GM19025 (cell line): ENCODE measurements around the gene CLK3.
"Not testable (repeated sequence)": the region's sequence is repeated elsewhere in the genome, so short reads cannot be mapped to it uniquely, and the experiment has no call there.

Experiments used
- ATAC-seq: cut with Tn5 transposase; IDR thresholded peaks from one replicate; pipeline ENCODE4 v1.9.1; 2021; ENCODE audit warnings: mild to moderate bottlenecking, low read depth, moderate library complexity; ENCODE audit not compliant: unreplicated experiment

Gene CLK3

GRCh38 chr15:74619916-74620635 lies 4.4 kb downstream of the CLK3 start:
- no peak for ATAC-seq

GRCh38 chr15:74620636-74621545 lies 5.3 kb downstream of the CLK3 start:
- ATAC-seq: no peak

DNA sequence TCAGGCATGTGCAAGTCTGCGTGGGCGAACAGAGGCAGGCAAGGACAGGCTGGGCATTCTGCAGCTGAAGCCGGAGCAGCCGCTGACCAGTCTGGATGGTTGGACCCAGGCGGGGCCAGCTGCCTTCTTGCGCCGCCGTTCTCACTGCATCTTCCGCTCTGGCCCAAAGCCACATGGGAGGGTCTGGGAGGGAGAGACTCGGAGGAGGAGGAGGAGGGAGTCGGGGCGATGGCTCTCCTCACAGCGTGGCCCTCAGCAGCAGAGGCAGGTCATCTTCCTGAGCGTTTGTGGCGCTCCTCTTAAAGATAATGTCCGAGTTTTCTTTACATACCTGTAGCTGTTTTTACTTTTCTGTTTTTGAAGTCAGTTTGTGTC lies 5.9 kb downstream of the CLK3 start:
- no peak for ATAC-seq

- ATAC-seq: no peak
These were observed 6.3 kb downstream of the CLK3 start for GRCh38 chr15:74621936-74622335.

DNA sequence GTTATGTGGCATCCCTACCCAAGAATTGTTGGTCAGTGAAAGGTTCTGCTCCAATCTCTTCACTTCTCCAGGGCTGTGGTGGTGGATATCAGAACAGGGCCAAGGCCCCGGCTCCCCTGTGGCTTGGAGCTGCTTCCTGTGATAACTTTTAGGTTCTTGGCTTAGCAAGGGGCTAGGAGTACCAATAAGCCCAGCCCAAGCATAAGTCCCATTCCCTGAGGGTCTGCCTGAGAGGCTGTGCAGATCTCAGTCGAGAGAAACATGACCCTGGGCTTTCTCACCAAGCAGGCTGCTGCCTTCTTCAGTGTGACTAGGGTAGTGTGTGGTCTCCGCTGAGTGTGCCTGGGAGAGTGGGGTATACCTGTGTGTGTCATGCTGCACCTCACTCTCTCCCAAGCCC lies 7.1 kb downstream of the CLK3 start:
- no peak for ATAC-seq

DNA sequence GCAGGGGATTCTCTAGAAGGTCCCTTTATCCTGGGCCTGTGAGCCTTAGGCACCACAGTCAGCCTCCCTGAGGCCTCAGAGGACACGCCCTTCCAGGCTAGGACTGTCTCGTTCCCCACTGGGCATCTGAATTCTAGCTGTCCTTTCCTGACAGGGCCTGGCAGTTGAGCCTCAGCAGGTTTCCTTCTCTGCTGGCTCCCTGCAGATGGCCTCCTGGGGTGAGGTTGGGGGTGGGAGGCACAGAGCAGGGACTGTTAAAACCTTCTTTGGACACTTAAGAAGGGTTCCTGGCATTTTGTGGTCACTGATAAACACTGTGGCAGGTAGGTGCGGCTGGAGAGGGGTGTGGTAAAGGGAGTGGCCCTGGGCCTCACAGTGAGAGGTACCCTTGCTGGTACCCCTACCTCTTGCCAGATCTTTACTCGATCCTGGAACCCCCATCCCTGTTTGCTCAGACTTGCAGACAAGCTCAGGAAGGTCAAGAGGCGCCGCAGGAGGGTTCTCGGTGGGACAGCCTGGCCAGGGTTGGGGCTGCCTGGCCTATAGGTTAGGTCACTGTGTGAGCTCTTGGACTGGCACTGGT lies 8.5 kb downstream of the CLK3 start:
- ATAC-seq: no peak

- no peak for ATAC-seq
These were observed 10.1 kb downstream of the CLK3 start for GRCh38 chr15:74625693-74626092.

GRCh38 chr15:74626336-74626735 lies 10.7 kb downstream of the CLK3 start:
- no peak for ATAC-seq

GRCh38 chr15:74626752-74627692 lies 11.4 kb downstream of the CLK3 start:
- ATAC-seq: peak; percentile 56

DNA sequence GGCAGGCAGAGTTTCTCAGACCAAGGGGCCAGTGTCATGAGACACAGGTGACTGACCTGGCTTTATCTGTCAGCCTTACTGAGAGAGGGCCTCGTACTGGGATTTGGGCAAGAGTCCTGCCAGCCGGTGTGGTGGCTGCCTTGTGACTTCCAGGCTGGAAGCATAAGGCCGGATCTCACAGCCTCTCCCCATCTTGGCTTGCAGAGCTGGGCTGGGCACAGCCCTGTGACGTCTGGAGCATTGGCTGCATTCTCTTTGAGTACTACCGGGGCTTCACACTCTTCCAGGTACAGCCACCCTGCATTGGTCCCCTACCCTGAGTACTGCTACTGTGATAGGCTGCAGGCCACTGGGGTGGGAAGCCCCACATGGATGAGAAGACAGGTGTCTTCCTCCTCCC lies 12.1 kb downstream of the CLK3 start:
- no peak for ATAC-seq

GRCh38 chr15:74628199-74628598 lies 12.6 kb downstream of the CLK3 start:
- no peak for ATAC-seq

- ATAC-seq: no peak
These were observed 13.3 kb downstream of the CLK3 start for GRCh38 chr15:74628949-74629348.

- ATAC-seq: not testable (repeated sequence)
These were observed 14.1 kb downstream of the CLK3 start for GRCh38 chr15:74629696-74630095.

DNA sequence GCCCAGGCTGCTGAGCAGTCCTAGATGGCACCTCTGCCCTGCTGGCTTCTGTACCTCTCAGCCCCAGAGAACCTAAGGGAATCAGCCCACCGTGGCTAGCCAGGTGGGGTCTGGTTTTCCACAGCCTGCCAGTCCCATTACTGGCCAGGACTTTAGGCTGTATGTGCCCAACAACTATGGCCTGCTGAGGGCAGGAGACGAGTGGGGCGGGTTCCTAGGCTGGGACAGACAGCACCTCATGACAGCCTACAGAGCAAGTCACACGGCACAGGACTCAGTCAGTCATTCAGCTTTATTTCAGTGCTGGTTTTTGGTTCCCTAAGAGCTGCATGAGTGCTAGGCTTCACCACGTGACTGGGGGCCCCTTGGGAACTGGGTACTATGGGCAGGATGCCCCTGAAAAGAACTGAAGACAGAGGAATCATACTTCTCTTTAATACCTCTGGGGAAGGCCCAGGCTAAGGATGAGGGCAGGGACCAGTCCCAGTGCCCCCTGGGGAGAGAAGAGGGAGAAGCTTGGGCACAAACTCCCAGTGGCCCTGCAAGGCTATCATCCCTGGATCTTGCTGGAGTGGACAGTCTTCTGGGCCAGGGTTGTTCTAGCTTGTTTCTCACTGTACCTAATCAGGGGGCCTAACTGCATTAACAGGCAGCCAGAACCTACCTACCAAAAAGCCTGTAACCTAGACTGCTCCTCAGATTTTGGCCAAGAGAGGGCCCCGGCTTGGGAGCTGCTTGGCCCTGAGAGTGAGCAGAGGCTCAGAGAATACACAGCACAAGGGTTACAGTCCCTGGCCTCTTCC lies 14.8 kb downstream of the CLK3 start:
- ATAC-seq: no peak

DNA sequence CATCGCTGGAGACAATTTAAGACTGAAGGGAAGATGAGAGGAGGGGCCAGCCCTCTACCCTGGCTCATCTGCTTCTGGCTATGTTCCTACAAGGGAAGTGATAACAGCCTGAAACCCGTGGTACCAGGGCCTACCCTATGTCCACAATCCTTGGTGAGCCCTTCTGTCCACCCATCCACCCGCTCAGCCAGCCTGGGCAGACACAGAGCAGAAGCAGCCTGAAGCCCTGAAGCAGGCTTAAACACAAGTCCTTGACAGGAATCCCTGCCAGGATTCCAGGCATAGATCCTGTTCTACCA lies 15.4 kb downstream of the CLK3 start:
- ATAC-seq: no peak

- no peak for ATAC-seq
These were observed 15.8 kb downstream of the CLK3 start for GRCh38 chr15:74631408-74631807.

GRCh38 chr15:74631935-74632560 lies 16.4 kb downstream of the CLK3 start:
- no peak for ATAC-seq

DNA sequence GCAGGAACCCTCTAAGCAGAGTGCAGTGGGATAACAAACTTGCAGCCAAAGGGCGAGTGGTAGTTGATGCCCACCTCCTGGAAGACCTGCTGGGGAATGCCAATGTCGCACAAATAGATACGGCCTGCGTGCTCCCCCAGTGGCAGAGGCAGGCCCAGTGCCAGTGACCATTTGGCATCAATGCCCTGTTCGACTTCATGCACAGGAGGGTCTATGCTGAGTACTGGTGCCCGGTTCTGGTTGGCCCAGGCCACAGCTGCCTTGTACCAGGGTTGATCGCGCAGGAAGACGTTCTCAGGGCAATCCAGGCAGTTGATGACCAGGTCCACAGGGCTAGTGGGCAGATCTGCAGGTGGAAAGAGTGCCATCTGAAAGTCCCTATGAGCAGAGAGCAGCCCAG lies 17.0 kb downstream of the CLK3 start:
- no peak for ATAC-seq

- ATAC-seq: no peak
These were observed 18.1 kb downstream of the CLK3 start for GRCh38 chr15:74633781-74634180.
